GM19455 (cell line): ENCODE data around the gene SPRYD4.
"Not testable (repeated sequence)": the region's sequence is repeated elsewhere in the genome, so short reads cannot be mapped to it uniquely, and the experiment has no call there.

Experiments
- ATAC-seq: cut with Tn5 transposase; IDR thresholded peaks from one replicate; pipeline ENCODE4 v1.9.1; 2021; ENCODE audit not compliant: unreplicated experiment

Gene SPRYD4

GRCh38 chr12:56476143-56476542, 7.8 kb downstream of the SPRYD4 start:
- no peak for ATAC-seq

- no peak for ATAC-seq
Observed at GRCh38 chr12:56476972-56477432, 8.6 kb downstream of the SPRYD4 start.

GRCh38 chr12:56477521-56478225, 9.3 kb downstream of the SPRYD4 start:
- ATAC-seq, result no peak

- ATAC-seq, result no peak
Observed at GRCh38 chr12:56479625-56480024, 11.2 kb downstream of the SPRYD4 start.

- no peak for ATAC-seq
Observed at GRCh38 chr12:56484566-56484965, 16.2 kb downstream of the SPRYD4 start.

- ATAC-seq, result no peak
Observed at GRCh38 chr12:56486694-56487093, 18.3 kb downstream of the SPRYD4 start.

GRCh38 chr12:56487448-56488040, 19.2 kb downstream of the SPRYD4 start:
- ATAC-seq, result peak; percentile 24

- peak; percentile 75 for ATAC-seq
Observed at GRCh38 chr12:56488041-56488955, 19.9 kb downstream of the SPRYD4 start, which contains the start of gene GLS2. Gene GLS2, minus strand, starts transcription at chr12:56488161. Its CDS starts 43 bp downstream, at chr12:56488118.

GRCh38 chr12:56490360-56490759, 22.0 kb downstream of the SPRYD4 start:
- no peak for ATAC-seq

GRCh38 chr12:56493409-56494105, 25.2 kb downstream of the SPRYD4 start:
- not testable (repeated sequence) for ATAC-seq

GRCh38 chr12:56494106-56494415, 25.7 kb downstream of the SPRYD4 start:
- not testable (repeated sequence) for ATAC-seq

GRCh38 chr12:56494481-56494880, 26.1 kb downstream of the SPRYD4 start:
- ATAC-seq, result not testable (repeated sequence)

GRCh38 chr12:56496704-56497103, 28.3 kb downstream of the SPRYD4 start:
- ATAC-seq, result not testable (repeated sequence)

- not testable (repeated sequence) for ATAC-seq
Observed at GRCh38 chr12:56498126-56498902, 29.9 kb downstream of the SPRYD4 start.

- not testable (repeated sequence) for ATAC-seq
Observed at GRCh38 chr12:56499452-56499851, 31.1 kb downstream of the SPRYD4 start.

GRCh38 chr12:56499879-56500278, 31.5 kb downstream of the SPRYD4 start:
- ATAC-seq, result not testable (repeated sequence)

- ATAC-seq, result no peak
Observed at GRCh38 chr12:56510786-56511185, 42.4 kb downstream of the SPRYD4 start.

GRCh38 chr12:56514014-56514318, 45.6 kb downstream of the SPRYD4 start:
- ATAC-seq, result not testable (repeated sequence)

- ATAC-seq, result no peak
Observed at GRCh38 chr12:56517854-56518253, 49.5 kb downstream of the SPRYD4 start.

- ATAC-seq, result no peak
Observed at GRCh38 chr12:56518570-56518969, 50.2 kb downstream of the SPRYD4 start.
